CD14-positive monocyte (primary cell): Measurements from ENCODE around the gene COL5A2. TPM values are rescaled to one million over a fixed set of nuclear protein-coding genes. Genes with fewer than 3 reads are reported as not detected.

ENCODE experiments used
- DNase-seq, 3 donors: peaks; one replicate each; pipeline ENCODE4 v3.0.0-alpha.2; 2011 to 2022
- H2AFZ ChIP-seq: 2 replicates; pipeline ENCODE4 v1.6.0; 2012; ENCODE audit warnings: mild to moderate bottlenecking, low read depth, low read length, inconsistent platforms; ENCODE audit not compliant: insufficient read depth, poor library complexity, severe bottlenecking
- H3K27ac ChIP-seq, 2 donors: 1 replicate in 1 of 2; 2 replicates in 1 of 2; pipeline ENCODE4 v1.5.1; 2012 to 2013; ENCODE audit warnings: low read length in 2 of 2, control low read depth in 1 of 2, inconsistent platforms in 1 of 2, low read depth in 1 of 2, mild to moderate bottlenecking in 1 of 2
- H3K27me3 ChIP-seq, 2 donors: one replicate each; pipeline versions ENCODE4 v1.6.0 to v1.6.1; 2011 to 2013; ENCODE audit warnings: low read length in 2 of 2; ENCODE audit not compliant: control insufficient read depth in 2 of 2, insufficient read depth in 2 of 2
- H3K36me3 ChIP-seq, 2 donors: replicated peaks in 1 of 2; 1 replicate in 1 of 2; 2 replicates in 1 of 2; pipeline versions ENCODE4 v1.5.1 to v1.6.1; 2012 to 2013; ENCODE audit warnings: low read length in 2 of 2, control low read depth in 1 of 2, inconsistent platforms in 1 of 2, mild to moderate bottlenecking in 1 of 2; ENCODE audit not compliant: insufficient read depth in 2 of 2, control insufficient read depth in 1 of 2
- H3K4me1 ChIP-seq, 2 donors: 1 replicate in 1 of 2; 2 replicates in 1 of 2; pipeline versions ENCODE4 v1.5.1 to v1.6.1; 2012 to 2013; ENCODE audit warnings: low read length in 2 of 2, control low read depth in 1 of 2, inconsistent platforms in 1 of 2, mild to moderate bottlenecking in 1 of 2, moderate library complexity in 1 of 2; ENCODE audit not compliant: insufficient read depth in 2 of 2, control insufficient read depth in 1 of 2
- H3K4me2 ChIP-seq: replicated peaks from 2 replicates; pipeline ENCODE3; 2012; ENCODE audit warnings: low read length, moderate library complexity, mild to moderate bottlenecking; ENCODE audit not compliant: poor library complexity, severe bottlenecking; ENCODE audit errors: extremely low read depth
- H3K4me3 ChIP-seq, 3 experiments: fragments of 200-600 bp in 1 of 3; sonication (generic) in 1 of 3; replicated peaks in 1 of 3; 1 replicate in 2 of 3; 2 replicates in 1 of 3; pipeline ENCODE4 v1.5.1; 2011 to 2013; ENCODE audit warnings: low read length in 3 of 3, mild to moderate bottlenecking in 3 of 3, control low read depth in 2 of 3, low read depth in 2 of 3, inconsistent platforms in 1 of 3, moderate library complexity in 1 of 3
- H3K79me2 ChIP-seq: 2 replicates; pipeline ENCODE4 v1.6.0; 2012; ENCODE audit warnings: mild to moderate bottlenecking, control low read depth, inconsistent platforms, low read length, moderate library complexity; ENCODE audit not compliant: insufficient read depth
- H3K9ac ChIP-seq: 2 replicates; pipeline ENCODE4 v1.6.0; 2017; ENCODE audit warnings: low read length, mild to moderate bottlenecking; ENCODE audit not compliant: insufficient read depth, poor library complexity, severe bottlenecking
- H3K9me3 ChIP-seq, 2 donors: replicated peaks in 1 of 2; 1 replicate in 1 of 2; 2 replicates in 1 of 2; pipeline versions ENCODE4 v1.5.1 to v1.6.1; 2012 to 2013; ENCODE audit warnings: low read length in 2 of 2, control low read depth in 1 of 2; ENCODE audit not compliant: control insufficient read depth in 1 of 2, insufficient read depth in 1 of 2
- H4K20me1 ChIP-seq: 2 replicates; pipeline ENCODE4 v1.6.0; 2012; ENCODE audit warnings: mild to moderate bottlenecking, low read length, control low read depth, moderate library complexity; ENCODE audit not compliant: insufficient read depth
- H3K27ac Mint-ChIP-seq, 7 donors: one replicate each; pipeline ENCODE4 v1.8.0; 2020; ENCODE audit warnings: mild to moderate bottlenecking in 7 of 7, mixed read lengths in 7 of 7, moderate library complexity in 6 of 7, inconsistent platforms in 2 of 7
- H3K27me3 Mint-ChIP-seq, 3 donors: one replicate each; pipeline ENCODE4 v1.8.0; 2021 to 2022; ENCODE audit warnings: low read depth in 3 of 3, mild to moderate bottlenecking in 3 of 3, mixed read lengths in 3 of 3, moderate library complexity in 3 of 3, inconsistent platforms in 1 of 3
- H3K36me3 Mint-ChIP-seq, 2 donors: one replicate each; pipeline ENCODE4 v1.8.0; 2020; ENCODE audit warnings: mixed read lengths in 2 of 2, inconsistent platforms in 1 of 2, mild to moderate bottlenecking in 1 of 2
- H3K4me1 Mint-ChIP-seq: one replicate; pipeline ENCODE4 v1.8.0; 2020; ENCODE audit warnings: mild to moderate bottlenecking, mixed read lengths
- H3K4me3 Mint-ChIP-seq, 2 donors: one replicate each; pipeline ENCODE4 v1.8.0; 2020; ENCODE audit warnings: mild to moderate bottlenecking in 2 of 2, mixed read lengths in 2 of 2, moderate library complexity in 1 of 2
- H3K9me3 Mint-ChIP-seq, 7 donors: one replicate each; pipeline ENCODE4 v1.8.0; 2020 to 2022; ENCODE audit warnings: mixed read lengths in 7 of 7, mild to moderate bottlenecking in 6 of 7, moderate library complexity in 6 of 7, inconsistent platforms in 2 of 7
- WGBS: methylation state at CpG from one replicate; pipeline ENCODE4 v1.1.5; 2013; ENCODE audit warnings: missing lambda C conversion rate; ENCODE audit not compliant: insufficient coverage; 5-methylcytosine and 5-hydroxymethylcytosine counted together
- intact Hi-C, 2 donors: fragments of 100-400 bp; cut with micrococcal nuclease; formaldehyde crosslinking; loops; one replicate each; pipeline versions ENCODE4 v1.15.0 to v1.15.1; 2023
- polyA plus RNA-seq, 3 donors: library from polyadenylated mRNA; depleted of rRNA in 1 of 3; unstranded in 2 of 3; stranded (reverse) in 1 of 3; fragments of 300-500 nt in 2 of 3; fragments of >200 nt in 1 of 3; fragmentation: Illumina TruSeq in 2 of 3; gene quantifications; 1 replicate in 2 of 3; 2 replicates in 1 of 3; pipeline ENCODE4 v1.2.3, GENCODE V29; 2012 to 2021
- TF ChIP-seq, protein P1 (sequence below): fragments of 200-600 bp; IDR thresholded peaks from one replicate; pipeline ENCODE4 v1.8.0; 2022; ENCODE audit warnings: antibody characterized with exemption, mild to moderate bottlenecking

Gene COL5A2
- polyA plus RNA-seq, 3 donors: 0.13 TPM; not detected in 2

DNA sequence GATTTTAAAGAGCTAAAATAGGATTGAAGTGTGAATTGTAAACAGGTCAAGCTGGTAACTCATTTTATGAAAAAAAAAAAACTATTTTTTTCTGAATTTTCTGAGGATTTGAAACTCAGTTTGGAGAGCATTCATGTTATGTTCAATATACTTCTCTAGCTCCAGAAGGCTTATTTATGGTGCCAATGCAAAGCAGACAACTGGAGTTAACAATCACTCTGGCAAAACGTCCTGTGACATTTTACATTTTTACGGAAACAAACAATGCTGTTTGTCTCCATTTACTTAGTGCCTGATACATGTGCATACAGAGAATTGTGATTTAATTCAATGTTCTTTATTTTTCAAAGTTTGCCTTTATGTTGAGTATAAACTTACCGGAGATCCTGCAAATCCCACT is 96.0 kb downstream of the COL5A2 start:
- Mint-ChIP-seq H3K36me3 (no peaks in the 10 kb centered on the region), H3K9me3 (no peaks in the 10 kb centered on the region)
- H4K20me1 ChIP-seq: no peaks in the 10 kb centered on the region

DNA sequence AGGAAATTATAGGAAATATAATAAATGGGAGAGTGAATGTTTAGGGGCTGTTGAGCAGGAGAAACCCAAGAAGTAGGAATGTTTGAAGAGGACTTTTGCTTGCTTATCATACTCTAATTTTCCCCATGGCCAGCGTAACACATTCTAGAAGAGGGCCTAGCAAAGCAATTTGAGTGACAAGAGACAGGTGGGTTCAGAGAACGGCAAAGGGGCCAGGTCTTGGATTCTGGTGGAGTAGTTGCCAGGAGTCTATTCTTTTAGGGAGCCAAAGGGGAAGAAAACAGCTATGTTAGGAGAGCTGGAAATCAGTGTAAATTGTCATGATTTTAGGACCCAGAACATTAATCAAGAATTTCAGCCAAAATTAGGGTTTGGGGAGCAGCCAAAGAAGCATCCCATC is 96.5 kb downstream of the COL5A2 start:
- Histone ChIP-seq H3K9ac (no peak overlapping the region), H3K9me3 (no peaks in the 10 kb centered on the region), H4K20me1 (no peaks in the 10 kb centered on the region), H3K27ac (no peak overlapping the region), H2AFZ (no peak overlapping the region), H3K27me3 (no peaks in the 10 kb centered on the region), H3K4me1 (no peaks in the 10 kb centered on the region), H3K79me2 (no peaks in the 10 kb centered on the region), H3K4me2 (no peak overlapping the region), H3K36me3 (no peaks in the 10 kb centered on the region), H3K4me3 (no peak overlapping the region)
- no peak for DNase-seq
- no CpG with 5 or more reads among the region's 2 CpGs for WGBS
- TF ChIP-seq, protein P1, sequence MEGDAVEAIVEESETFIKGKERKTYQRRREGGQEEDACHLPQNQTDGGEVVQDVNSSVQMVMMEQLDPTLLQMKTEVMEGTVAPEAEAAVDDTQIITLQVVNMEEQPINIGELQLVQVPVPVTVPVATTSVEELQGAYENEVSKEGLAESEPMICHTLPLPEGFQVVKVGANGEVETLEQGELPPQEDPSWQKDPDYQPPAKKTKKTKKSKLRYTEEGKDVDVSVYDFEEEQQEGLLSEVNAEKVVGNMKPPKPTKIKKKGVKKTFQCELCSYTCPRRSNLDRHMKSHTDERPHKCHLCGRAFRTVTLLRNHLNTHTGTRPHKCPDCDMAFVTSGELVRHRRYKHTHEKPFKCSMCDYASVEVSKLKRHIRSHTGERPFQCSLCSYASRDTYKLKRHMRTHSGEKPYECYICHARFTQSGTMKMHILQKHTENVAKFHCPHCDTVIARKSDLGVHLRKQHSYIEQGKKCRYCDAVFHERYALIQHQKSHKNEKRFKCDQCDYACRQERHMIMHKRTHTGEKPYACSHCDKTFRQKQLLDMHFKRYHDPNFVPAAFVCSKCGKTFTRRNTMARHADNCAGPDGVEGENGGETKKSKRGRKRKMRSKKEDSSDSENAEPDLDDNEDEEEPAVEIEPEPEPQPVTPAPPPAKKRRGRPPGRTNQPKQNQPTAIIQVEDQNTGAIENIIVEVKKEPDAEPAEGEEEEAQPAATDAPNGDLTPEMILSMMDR: no peak
- Mint-ChIP-seq H3K4me3 (no peak overlapping the region), H3K27me3 (peaks cover 0 to 1% (median 0%) of the 10 kb centered on the region in 3 donors), H3K4me1 (no peaks in the 10 kb centered on the region), H3K27ac (no peak overlapping the region), H3K36me3 (no peaks in the 10 kb centered on the region), H3K9me3 (no peaks in the 10 kb centered on the region)
- intact Hi-C loops: no loop called here

More for the DNA sequence above, 96.0 kb downstream of the COL5A2 start:
- no peak for DNase-seq
- Mint-ChIP-seq H3K27ac (no peak overlapping the region), H3K4me3 (no peak overlapping the region), H3K27me3 (peaks cover 0 to 1% (median 0%) of the 10 kb centered on the region in 3 donors), H3K4me1 (no peaks in the 10 kb centered on the region)
- Histone ChIP-seq H3K4me3 (no peak overlapping the region), H3K4me1 (no peaks in the 10 kb centered on the region), H3K27ac (no peak overlapping the region), H3K9me3 (no peaks in the 10 kb centered on the region), H3K79me2 (no peaks in the 10 kb centered on the region), H3K36me3 (no peaks in the 10 kb centered on the region), H3K4me2 (no peak overlapping the region), H3K9ac (no peak overlapping the region), H3K27me3 (no peaks in the 10 kb centered on the region), H2AFZ (no peak overlapping the region)
- TF ChIP-seq, protein P1: no peak
- no CpG with 5 or more reads among the region's 3 CpGs for WGBS
- intact Hi-C loops: no loop called here
